Right ventricle myocardium inferior (tissue), 1 donor: ENCODE data around the gene IL18BP. TPM values are rescaled to one million over a fixed set of nuclear protein-coding genes. Genes with fewer than 3 reads are reported as not detected.
A peak's percentile ranks its signal among the peaks of the same experiment; 100 is the strongest.

Experiments used
- ATAC-seq: fragments of 200-7000 bp; cut with Tn5 transposase; one replicate; pipeline ENCODE4 v1.9.1; 2020; ENCODE audit warnings: mild to moderate bottlenecking, moderate library complexity
- DNase-seq: peaks from one replicate; pipeline ENCODE4 v3.0.0; 2021; ENCODE audit errors: missing footprints
- intact Hi-C: fragments of 100-400 bp; cut with DNase I; formaldehyde crosslinking; loops from one replicate; pipeline ENCODE4 v1.11.0; 2022
- long read RNA-seq: library from polyadenylated mRNA; unstranded; transcript quantifications from one replicate; pipeline ENCODE4 v2.0.0, GENCODE V29; 2021
- total RNA-seq: library from RNA; stranded (reverse); fragmentation: NEBNext Ultra II Directional; extraction: Animal tissue kit (Norgen Biotek cat#: 25700); gene quantifications from one replicate; pipeline ENCODE4 v1.2.1, GENCODE V29; 2021
- donor health status: DM: no; HTN: yes; CAD: no; lungs with severe emphysema.

IL18BP gene
- 5.1 TPM for total RNA-seq
- long read RNA-seq, partial matches to known transcripts: 0 of 3 reads
- long read RNA-seq, other reads (novel, unspliced or antisense): 1 of 3 reads

DNA sequence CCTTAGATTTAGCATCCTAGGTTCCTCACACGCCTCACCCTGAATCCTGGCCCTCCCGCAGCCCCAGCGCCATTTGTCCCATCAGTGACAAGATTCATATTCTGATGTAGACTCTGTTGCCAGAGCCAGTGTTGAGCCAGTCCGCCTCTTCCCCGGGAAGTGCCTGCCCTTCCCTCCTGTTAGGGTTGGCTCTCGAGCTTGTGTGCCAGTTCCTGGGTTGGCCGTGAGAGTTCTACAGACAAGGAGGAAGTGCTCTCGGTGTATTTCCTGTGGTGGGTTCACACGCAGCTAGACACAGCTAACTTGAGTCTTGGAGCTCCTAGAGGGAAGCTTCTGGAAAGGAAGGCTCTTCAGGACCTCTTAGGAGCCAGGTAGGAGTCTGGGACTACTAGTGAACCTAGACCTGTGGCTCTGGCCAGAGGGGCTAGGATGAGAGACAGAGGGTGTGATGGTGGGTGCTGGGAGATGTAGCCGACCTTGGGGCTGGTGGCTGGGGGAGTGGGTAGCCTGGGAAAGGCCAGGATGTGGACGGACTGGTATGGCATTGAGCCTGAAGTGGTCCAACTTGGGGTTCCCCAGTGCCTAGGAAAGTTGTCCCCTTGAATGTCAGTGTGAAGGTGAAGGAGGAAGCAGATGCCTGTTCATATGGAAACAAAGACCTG is at the start of gene IL18BP:
Gene IL18BP (plus strand): TSS at position 261 of the 662 bp plus-strand sequence. CDS start 1,076 bp downstream, outside the sequence.
- ATAC-seq (no peak), DNase-seq (no peak)
- intact Hi-C loops: no loop called here

DNA sequence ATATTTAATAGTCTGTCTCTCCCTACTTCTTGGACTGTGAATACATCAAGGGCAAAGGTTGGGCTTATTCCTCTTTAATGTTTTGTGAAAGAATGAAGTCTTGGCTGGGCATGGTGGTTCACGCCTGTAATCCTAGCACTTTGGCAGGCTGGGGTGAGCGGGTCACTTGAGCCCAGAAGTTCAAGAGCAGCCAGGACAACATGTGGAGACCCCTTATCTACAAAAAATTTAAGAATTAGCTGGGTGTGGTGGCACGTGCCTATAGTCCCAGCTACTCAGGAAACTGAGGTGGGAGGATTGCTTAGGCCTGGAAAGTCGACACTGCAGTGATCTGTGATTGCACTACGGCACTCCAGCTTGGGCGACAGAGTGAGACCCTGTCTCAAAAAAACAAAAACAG is 49.7 kb upstream of the IL18BP start:
- no peak for ATAC-seq
- intact Hi-C loops: no loop called here
- no peak for DNase-seq

DNA sequence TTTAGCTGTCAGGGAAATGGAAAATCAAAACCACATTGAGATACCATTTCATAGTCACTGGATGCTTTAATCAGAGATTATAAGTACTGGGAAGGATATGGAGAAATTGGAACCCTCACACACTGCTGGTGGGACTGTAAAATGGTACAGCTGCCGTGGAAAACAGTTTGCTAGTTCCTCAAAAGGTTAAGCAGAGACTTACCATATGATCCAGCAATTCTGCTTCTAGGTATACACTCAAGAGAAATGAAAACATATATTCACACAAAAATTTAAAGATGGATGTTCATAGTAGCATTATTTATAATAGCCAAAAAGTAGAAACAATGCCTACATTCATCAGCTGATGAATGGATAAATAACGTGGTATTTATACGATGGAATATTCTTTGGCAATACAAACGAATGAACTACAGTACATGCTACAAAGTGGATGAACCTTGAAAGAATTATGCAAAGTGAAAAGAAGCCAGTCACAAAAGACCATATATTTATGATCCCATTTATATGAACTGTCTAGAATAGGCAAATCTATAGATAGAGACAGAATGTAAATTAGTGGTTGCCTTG is 46.9 kb upstream of the IL18BP start:
- intact Hi-C loops: no loop called here
- DNase-seq (no peak), ATAC-seq (no peak)

DNA sequence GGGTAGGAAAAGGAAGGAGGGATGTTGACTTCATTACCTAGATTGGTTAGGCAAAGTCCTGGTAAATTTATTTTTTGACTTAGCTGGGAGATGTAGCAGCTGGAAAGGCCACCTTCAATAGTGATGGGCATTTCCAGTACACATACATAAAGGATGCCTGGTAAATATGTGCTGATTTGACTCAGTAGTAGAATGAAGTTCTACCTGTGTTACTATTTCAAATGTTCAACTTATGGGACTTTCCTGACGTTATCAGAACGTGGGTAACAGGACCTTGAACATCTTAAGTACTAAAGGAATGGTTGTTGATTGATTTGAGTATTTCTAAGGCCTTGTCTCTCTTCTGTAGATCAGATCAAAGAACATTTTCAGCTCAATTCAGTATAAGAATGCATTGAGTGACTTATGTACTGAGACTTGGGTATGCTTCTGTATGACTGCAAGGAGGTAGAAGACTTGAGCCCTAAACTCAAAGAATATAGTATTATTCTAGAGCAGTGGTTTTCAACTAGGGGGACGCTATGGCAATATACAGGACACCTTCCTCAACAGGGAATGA is 42.7 kb upstream of the IL18BP start:
- intact Hi-C loops: no loop called here
- DNase-seq (no peak), ATAC-seq (no peak)

DNA sequence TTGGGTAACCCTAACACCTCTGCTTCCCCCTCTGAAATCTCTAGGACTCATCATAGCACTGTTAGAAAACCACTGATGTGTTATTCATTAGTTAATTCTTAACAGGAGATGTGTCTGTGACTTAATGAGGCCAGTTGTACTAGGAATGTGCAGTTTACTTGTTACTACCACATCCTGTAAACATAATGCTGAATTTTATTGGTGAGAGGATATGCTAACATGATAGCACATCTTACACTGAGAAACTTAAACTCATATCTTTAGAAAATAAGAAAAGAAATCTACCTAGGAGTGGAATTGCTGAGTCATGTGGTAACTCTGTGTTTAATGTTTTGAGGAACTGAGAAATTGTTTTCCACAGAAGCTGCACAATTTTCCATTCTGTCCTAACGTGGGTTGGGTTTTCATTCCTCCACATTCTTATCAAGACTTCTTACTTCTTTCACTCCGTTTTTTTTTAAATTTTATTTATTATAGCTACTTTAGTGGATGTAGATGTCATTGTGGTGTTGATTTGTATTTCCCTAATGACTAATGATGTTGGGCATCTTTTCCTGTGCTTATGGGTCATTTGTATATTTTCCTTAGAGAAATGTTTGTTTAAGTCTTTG is 36.2 kb upstream of the IL18BP start:
- intact Hi-C loops: no loop called here
- DNase-seq (no peak), ATAC-seq (no peak)

DNA sequence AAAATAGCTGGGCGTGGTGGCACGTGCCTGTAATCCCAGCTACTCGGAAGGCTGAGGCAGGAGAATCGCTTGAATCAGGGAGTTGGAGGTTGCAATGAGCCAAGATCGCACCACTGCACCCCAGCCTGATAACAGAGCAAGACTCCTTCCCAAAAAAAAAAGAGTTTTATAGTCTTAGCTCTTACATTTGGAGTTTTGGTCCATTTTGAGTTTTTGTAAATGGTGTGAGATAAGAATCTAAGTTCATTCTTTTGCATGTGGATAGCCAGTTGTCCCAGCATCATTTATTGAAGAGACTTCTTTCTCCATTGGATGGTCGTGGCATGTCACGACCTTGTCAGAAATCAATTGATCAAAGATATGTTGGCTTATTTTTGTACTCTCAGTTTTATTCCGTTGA is 35.2 kb upstream of the IL18BP start:
- no peak for ATAC-seq
- intact Hi-C loops: no loop called here

DNA sequence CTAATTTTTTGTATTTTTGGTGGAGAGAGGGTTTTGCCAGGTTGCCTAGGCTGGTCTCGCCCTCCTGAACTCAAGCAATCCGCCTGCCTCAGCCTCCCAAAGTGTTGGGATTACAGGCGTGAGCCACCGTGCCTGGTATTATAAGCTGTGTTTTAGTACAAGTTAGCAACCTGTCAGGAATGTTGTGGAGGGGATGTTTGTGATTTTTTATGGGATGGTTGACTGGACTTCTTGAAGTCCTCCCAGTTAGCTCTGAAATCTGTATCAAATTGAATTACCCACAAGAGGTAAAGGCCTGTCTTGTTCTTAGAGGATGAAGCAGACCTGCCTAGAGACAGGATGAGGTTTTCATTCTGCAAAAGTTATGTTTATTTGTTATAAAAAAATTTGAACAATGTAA is 34.1 kb upstream of the IL18BP start:
- intact Hi-C loops: no loop called here
- no peak for ATAC-seq
- no peak for DNase-seq

More for the DNA sequence above, 35.2 kb upstream of the IL18BP start:
- DNase-seq: no peak

DNA sequence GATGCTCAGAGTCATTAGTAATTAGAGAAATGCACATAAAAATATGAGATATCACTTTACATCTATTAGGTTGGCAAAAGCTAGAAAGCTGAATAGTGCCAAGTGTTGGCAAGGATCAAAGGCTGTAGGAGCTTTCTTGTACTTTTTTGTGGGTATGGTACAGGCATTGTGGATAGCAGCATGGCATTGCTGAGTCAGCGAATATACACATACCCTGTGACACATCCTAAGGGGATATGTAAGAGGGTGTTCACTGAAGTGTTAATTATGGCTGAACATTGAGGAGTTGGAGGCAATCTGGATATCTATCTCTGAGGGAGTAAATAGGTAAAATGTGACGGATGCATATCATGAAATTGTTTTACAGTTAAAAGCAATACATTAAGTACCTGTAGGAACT is 27.0 kb upstream of the IL18BP start:
- intact Hi-C loops: no loop called here
- no peak for DNase-seq
- no peak for ATAC-seq

DNA sequence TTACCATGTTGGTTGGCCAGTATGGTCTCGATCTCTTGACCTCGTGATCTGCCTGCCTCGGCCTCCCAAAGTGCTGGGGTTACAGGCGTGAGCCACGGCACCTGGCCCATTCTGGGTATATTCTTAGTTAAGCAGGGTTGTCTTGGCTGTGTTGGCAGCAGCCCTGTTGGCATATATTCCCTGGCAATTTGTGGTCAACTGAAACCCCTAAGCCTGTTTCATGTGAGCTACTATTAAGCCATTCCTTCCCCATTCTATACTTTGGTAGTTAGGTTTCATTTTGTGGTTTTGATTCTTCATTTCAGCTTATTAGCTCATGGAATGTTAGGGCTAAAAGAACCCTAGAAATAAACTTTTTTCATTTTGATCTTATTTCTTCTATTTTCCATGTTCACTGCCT is 22.2 kb upstream of the IL18BP start:
- DNase-seq: no peak
- no peak for ATAC-seq
- intact Hi-C loops: loop anchor here (5.0 kb wide), 3 partner anchors 41 to 456 kb away; partner anchors contain the start of gene CLPB

DNA sequence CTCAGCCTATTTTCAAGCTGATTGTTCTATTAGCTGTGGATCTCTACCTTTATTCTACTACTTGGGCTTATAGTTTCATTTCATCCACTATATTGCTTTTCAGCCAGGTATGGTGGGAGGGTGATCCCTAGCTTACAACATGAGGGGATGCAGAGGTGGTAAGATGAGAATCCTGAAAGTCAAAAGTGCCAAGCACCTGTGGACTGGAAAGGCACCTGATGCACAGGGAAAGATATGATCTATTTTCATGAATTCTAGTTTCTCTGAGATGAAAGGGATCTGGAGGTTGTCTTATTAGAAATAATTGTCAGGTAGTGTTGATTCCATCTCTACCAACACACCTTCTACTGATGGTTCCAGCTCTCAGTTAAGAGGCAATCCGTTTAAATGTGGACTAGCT is 21.6 kb upstream of the IL18BP start:
- ATAC-seq: no peak
- DNase-seq: no peak
- intact Hi-C loops: loop anchor here (5.0 kb wide), 3 partner anchors 40 to 455 kb away; partner anchors contain the start of gene CLPB

DNA sequence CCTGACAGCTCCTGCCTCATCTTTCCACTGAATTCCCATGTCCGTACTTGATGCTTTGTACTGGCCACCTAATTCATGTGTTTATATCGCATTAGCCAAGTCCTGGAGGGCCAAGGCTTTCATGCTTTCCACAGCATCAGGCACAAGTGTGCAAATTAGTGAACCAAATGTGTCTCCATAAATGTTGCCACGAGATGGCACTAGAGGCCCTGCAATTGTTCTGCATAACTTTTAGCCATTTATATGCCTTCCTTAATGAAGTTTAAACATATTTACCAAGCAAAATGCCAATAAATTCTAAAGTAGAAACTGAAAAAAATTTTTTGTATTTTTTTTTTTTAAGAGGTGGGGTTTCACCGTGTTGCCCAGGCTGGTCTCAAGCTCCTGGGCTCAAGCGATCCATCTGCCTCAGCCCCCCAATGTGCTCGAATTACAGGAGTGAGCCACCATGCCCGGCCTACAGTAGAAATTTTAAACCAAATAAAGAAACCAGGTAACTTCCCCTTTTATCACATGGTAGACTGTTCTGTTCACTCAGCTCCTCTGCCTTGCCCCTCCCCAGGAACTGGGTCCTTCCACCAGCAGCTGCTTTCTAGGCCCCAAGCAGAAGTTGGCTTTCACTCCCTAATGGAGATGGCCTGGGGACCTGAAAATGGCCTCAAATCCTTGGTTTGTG is 20.8 kb upstream of the IL18BP start:
- ATAC-seq: peak; percentile 54
- intact Hi-C loops: loop anchor here (5.0 kb wide), 3 partner anchors 39 to 454 kb away; partner anchors contain the start of gene CLPB
- DNase-seq: no peak

DNA sequence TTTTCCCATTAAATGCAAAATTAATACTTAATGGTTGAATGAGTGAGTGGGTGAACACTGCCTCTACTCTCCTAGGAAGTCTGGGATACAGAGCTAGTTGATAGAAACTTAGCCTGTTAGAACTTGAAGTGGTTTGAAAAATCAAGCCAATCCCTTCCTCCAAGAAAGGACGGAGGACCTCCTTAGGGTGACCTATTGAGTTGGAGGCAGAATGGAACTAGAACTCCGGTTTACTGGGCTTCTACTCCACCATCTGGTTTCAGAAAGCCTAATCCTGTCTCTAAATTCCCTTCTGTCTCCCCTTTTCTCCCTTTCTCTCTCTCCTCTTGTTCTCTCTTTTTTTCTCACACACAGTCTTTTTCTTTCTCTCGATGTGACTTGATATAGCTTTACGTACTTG is 19.6 kb upstream of the IL18BP start:
- ATAC-seq (no peak), DNase-seq (no peak)
- intact Hi-C loops: loop anchor here (5.0 kb wide), 3 partner anchors 38 to 453 kb away; partner anchors contain the start of gene CLPB

DNA sequence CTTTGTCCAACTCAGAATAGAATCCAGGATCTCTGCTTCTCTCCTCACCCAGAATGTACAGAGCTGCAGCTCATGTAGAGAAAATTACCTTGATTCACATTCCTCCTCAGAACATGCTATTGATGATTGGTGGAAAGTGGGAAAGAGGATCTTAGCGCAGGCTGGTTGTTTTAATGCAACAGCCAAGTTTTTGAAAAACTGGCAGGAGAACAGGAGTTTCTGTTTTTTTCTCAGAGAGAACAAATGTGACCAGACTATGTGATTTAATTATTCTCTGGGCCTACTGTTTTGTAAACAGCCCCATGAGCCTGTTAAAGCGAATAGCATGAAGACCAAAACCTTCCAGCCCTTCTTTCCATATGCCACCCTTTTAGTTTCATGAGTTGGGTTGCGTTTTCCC is 19.1 kb upstream of the IL18BP start:
- DNase-seq (no peak), ATAC-seq (no peak)
- intact Hi-C loops: loop anchor here (5.0 kb wide), 3 partner anchors 38 to 453 kb away; partner anchors contain the start of gene CLPB

DNA sequence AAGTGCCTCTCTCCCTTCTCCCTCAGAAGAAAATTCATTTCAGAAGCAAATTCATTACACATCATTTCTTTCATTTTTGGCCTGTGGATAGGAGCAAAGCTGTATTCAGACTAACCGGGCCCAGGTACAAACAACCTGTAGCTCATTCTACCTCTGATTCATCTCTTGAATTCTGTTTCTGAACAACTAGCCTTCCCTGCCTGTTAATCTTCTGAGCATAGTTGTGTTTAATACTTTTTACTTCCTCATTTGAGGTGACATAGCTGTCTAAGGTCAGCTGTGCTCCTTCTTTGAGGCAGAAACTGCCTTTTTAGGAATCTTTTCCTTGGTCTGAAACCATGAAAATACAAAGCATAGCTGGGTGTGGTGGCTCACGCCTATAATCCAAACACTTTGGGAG is 12.6 kb upstream of the IL18BP start:
- intact Hi-C loops: no loop called here
- DNase-seq (no peak), ATAC-seq (no peak)

DNA sequence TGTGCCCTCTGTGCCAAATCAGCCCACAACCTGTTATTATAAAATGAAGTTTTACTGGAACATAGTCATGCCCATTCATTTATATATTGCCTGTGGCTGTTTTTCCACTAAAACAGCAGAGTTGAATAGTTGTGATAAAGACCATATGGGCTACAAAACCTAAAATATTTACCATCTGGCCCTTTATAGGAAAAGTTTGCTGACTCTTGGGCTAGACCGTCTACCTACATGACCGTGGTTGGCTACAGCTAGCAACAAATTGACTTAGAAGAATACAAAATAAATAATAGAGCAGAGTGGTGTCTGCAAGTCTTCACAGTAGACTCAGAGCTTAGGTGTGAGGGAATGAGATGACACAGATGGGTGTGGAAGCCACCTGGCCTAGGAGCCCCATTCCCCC is 11.2 kb upstream of the IL18BP start:
- ATAC-seq (no peak), DNase-seq (no peak)
- intact Hi-C loops: no loop called here

DNA sequence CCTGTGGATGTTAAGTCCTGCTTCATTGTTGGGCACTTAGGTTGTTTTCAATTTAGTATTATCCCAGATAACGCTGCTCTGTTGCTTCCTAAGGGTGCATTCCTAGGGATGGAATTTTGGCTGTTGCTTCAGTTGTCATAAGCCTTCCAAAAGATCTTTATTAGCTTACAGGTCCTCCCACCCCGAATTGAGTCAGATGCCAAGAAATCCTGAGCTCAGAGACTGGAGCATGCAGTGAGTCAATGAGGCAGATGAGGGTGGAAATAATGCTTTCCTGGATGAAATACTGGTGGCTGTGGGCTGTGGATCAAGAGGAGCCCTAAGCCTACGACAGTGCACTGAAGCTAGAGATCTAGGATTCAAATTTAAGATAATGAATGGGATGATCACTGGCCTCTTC is 10.7 kb upstream of the IL18BP start:
- intact Hi-C loops: no loop called here
- ATAC-seq (peak; percentile 31), DNase-seq (no peak)

DNA sequence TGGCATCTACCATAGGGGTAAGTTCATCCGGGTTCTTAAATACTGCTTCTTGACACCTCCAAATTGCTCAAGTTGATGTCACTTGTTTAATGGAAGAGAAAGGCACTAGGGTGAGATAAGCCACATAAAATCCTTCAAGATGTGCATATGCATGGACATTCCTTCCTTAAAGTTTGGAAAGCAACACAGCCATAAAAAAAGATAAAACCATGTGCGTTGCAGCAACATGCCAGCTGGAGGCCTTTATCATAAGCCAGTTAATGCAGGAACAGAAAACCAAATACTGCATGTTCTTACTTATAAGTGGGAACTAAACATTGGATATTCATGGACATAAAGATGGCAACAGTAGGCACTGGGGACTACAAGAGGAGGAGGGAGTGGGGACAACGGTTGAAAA is 8.0 kb upstream of the IL18BP start:
- DNase-seq: no peak
- intact Hi-C loops: no loop called here
- ATAC-seq: no peak

DNA sequence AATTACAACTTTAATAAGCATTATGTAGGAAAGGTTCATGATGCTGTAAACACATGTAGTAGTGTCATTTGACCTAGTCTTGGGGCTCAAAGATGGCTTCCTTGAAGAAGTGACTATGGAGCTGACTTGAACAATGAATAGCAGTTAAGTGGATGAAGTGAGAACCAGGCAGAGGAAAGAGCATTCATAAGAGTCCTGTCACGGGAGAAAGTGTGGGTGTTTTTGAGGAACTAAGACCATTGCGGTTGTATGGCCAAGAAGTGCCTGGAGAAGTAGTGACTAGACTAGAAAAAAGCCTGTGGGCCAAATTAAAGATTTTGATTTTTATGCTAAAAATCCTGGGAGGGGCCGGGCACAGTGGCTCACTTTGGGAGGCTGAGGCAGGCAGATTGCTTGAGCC is 7.2 kb upstream of the IL18BP start:
- intact Hi-C loops: no loop called here
- DNase-seq (no peak), ATAC-seq (peak; percentile 40)

DNA sequence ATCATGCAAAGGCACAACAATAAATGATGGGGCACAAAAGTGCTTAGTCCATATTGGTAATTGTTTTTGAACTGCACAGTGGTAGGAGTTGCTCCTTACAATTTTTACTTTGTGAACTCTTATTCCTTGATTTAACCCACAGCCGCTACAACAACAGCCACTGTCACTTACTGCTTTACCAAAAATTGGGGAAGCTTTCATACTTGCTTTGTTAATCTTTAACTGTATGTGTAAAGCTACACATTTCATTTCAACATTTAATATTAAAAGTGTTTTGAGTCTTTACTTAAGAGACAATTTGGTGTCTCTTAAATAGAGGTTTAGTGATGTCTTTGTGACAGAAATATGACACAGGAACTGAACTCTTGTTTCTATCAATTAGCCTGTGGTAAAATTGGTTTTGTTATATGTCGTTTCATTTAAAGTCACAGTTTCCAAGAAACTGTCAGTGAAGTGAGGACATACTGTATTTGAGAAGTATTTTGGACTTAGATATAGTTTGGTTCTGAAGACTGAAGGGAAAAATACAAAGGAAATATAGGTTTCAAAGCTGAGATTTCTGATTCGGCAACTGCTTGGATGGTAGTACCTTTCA is 6.5 kb upstream of the IL18BP start:
- no peak for ATAC-seq
- intact Hi-C loops: no loop called here
- DNase-seq: no peak
